ENCODE data around the gene SLC43A1.
A peak's percentile ranks its signal among the peaks of the same experiment; 100 is the strongest.

Gene SLC43A1

DNA sequence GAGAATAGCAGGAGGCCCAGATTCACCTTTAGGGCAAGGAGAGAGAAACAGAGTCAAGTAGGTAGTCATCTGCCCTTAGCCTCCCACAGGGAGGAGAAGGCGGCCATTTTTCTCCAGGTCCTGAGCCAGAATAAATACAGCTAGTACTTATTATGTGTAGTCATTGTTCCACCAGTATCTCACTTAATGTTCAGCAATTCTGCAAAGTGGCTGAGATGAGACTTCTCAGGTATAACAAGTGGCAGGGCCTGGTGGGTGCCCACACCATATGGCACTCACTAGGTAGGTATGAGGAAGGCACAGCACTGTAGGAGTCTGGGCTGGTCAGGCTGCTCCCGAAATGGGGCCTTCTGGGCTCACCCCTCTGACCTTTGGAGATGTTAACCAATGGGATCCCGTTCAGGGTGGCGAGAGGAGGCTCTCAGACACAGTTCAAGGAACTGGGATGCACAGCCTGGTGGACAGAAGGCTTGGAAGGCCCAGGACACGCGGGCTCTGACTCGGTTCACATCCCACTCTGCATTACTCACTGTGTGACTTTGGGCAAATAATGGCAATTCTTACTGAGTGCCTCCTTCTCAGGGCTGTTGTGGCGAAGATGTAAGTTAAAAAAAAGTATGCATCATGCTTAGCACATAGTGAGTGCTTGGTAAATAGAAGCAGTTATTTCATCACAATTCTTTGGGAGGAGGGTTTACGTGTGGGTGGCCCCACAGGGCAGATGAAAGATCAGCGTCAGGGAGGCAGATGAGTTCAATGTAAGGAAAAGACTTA lies 30.1 kb downstream of the SLC43A1 start:
- Histone ChIP-seq H3K4me3 (ENCODE audit: low read length) (no peak overlapping the region), H3K27ac (ENCODE audit: low read depth, low read length) (no peak overlapping the region), H3F3A (ENCODE audit: control insufficient read depth, insufficient read depth) (0 out of 2 replicates have a peak, but pooled peaks cover 2% of the 10 kb centered on the region), H3K9me3 (ENCODE audit: control insufficient read depth, insufficient read depth, low read length) (no peaks in the 10 kb centered on the region), H3K79me2 (ENCODE audit: control insufficient read depth, low read length) (no peaks in the 10 kb centered on the region), H3K36me3 (ENCODE audit: control insufficient read depth, low read length) (peaks cover 38% of the 10 kb centered on the region), H3K27me3 (ENCODE audit: control insufficient read depth, low read length) (no peaks in the 10 kb centered on the region), H3K4me2 (ENCODE audit: low read length) (peak overlapping the region; percentile 65), H3K9me2 (replicated peaks; ENCODE audit: control insufficient read depth, low read length) (no peaks in the 10 kb centered on the region), H3K4me1 (ENCODE audit: control insufficient read depth, low read length) (peaks cover 43% of the 10 kb centered on the region), H4K20me1 (ENCODE audit: control insufficient read depth, insufficient read depth, low read depth, low read length) (no peaks in the 10 kb centered on the region)
- TF ChIP-seq EZH2phosphoT487 (IDR thresholded peaks at IDR 0.05; ENCODE audit: borderline replicate concordance, low read length): no peak
- TF ChIP-seq, protein P1, sequence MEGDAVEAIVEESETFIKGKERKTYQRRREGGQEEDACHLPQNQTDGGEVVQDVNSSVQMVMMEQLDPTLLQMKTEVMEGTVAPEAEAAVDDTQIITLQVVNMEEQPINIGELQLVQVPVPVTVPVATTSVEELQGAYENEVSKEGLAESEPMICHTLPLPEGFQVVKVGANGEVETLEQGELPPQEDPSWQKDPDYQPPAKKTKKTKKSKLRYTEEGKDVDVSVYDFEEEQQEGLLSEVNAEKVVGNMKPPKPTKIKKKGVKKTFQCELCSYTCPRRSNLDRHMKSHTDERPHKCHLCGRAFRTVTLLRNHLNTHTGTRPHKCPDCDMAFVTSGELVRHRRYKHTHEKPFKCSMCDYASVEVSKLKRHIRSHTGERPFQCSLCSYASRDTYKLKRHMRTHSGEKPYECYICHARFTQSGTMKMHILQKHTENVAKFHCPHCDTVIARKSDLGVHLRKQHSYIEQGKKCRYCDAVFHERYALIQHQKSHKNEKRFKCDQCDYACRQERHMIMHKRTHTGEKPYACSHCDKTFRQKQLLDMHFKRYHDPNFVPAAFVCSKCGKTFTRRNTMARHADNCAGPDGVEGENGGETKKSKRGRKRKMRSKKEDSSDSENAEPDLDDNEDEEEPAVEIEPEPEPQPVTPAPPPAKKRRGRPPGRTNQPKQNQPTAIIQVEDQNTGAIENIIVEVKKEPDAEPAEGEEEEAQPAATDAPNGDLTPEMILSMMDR (IDR thresholded peaks at IDR 0.05; ENCODE audit: low read depth, low read length, poor library complexity, severe bottlenecking): no peak

DNA sequence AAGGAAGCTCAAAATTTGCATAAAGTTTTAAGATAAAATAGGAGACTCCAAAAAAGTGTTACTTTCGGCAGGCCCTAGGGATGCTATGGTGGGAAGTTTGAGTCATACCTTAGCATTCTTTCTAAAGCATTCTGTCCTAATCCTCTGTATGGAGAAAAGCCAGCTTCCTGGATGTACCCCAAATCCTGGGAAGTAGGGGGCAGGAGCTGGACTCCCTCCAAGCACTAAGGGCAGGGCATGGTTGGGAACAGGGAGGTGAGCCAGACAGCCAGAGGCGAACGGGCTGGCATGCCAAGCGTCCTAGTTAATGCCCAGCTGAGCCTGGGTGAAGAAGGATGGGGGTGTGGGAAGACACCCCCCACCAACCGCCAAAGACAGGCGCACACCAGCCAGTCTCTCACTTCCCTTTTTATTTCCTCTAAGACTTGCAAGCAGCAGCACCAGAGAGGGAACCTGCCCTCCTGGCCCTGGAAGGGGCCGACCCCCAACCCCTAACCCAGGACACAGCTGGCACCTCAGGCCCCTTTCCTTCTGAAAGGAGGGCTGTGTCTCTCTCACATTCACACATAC lies 31.3 kb downstream of the SLC43A1 start:
- peaks cover 48% of the 10 kb centered on the region for H3K4me1 ChIP-seq (ENCODE audit: control insufficient read depth, low read length)
- H3K36me3 ChIP-seq (ENCODE audit: control insufficient read depth, low read length): peaks cover 34% of the 10 kb centered on the region
- TF ChIP-seq, protein P1 (IDR thresholded peaks at IDR 0.05; ENCODE audit: low read depth, low read length, poor library complexity, severe bottlenecking): no peak
- TF ChIP-seq EZH2phosphoT487 (IDR thresholded peaks at IDR 0.05; ENCODE audit: borderline replicate concordance, low read length): no peak
- H3K9me3 ChIP-seq (ENCODE audit: control insufficient read depth, insufficient read depth, low read length): no peaks in the 10 kb centered on the region
- H3K4me3 ChIP-seq (ENCODE audit: low read length): peak overlapping the region; percentile 69
- no peaks in the 10 kb centered on the region for H3K79me2 ChIP-seq (ENCODE audit: control insufficient read depth, low read length)
- no peaks in the 10 kb centered on the region for H3K9me2 ChIP-seq (replicated peaks; ENCODE audit: control insufficient read depth, low read length)
- H3F3A ChIP-seq (ENCODE audit: control insufficient read depth, insufficient read depth): 0 out of 2 replicates have a peak, but pooled peaks cover 2% of the 10 kb centered on the region
- H3K4me2 ChIP-seq (ENCODE audit: low read length): peak overlapping the region; percentile 65
- H3K27me3 ChIP-seq (ENCODE audit: control insufficient read depth, low read length): no peaks in the 10 kb centered on the region
- no peak overlapping the region for H3K27ac ChIP-seq (ENCODE audit: low read depth, low read length)
- H4K20me1 ChIP-seq (ENCODE audit: control insufficient read depth, insufficient read depth, low read depth, low read length): no peaks in the 10 kb centered on the region

DNA sequence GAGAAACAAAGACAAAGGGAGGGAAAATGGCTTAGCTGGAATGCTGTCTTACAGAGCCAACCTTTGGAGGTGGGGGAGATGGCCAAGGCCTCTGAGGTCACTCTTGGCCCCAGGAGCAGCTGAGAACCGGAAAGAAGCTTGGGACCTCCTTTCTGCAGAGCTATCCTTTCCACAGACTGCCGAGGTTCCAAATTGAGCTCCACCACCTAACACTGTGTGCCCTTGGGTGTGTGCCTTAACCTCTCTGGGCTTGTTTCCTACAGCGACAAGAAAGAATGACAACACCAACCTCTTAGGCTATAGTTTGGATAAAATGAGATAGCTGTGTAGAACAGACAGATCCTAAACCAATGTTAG lies 32.0 kb downstream of the SLC43A1 start:
- H3K79me2 ChIP-seq (ENCODE audit: control insufficient read depth, low read length): no peaks in the 10 kb centered on the region
- H3K27ac ChIP-seq (ENCODE audit: low read depth, low read length): no peak overlapping the region
- H3K36me3 ChIP-seq (ENCODE audit: control insufficient read depth, low read length): peaks cover 33% of the 10 kb centered on the region
- 0 out of 2 replicates have a peak, but pooled peaks cover 2% of the 10 kb centered on the region for H3F3A ChIP-seq (ENCODE audit: control insufficient read depth, insufficient read depth)
- H4K20me1 ChIP-seq (ENCODE audit: control insufficient read depth, insufficient read depth, low read depth, low read length): no peaks in the 10 kb centered on the region
- no peaks in the 10 kb centered on the region for H3K27me3 ChIP-seq (ENCODE audit: control insufficient read depth, low read length)
- no peaks in the 10 kb centered on the region for H3K9me3 ChIP-seq (ENCODE audit: control insufficient read depth, insufficient read depth, low read length)
- H3K4me1 ChIP-seq (ENCODE audit: control insufficient read depth, low read length): peaks cover 48% of the 10 kb centered on the region
- peak overlapping the region; percentile 65 for H3K4me2 ChIP-seq (ENCODE audit: low read length)
- TF ChIP-seq, protein P1 (IDR thresholded peaks at IDR 0.05; ENCODE audit: low read depth, low read length, poor library complexity, severe bottlenecking): no peak
- no peak for TF ChIP-seq EZH2phosphoT487 (IDR thresholded peaks at IDR 0.05; ENCODE audit: borderline replicate concordance, low read length)
- peak overlapping the region; percentile 69 for H3K4me3 ChIP-seq (ENCODE audit: low read length)
- H3K9me2 ChIP-seq (replicated peaks; ENCODE audit: control insufficient read depth, low read length): no peaks in the 10 kb centered on the region
